RWPE2 (cell line): Measurements from ENCODE around the gene ALDH3B1.

ENCODE experiments used
- ATAC-seq: fragments of 200-7000 bp; cut with Tn5 transposase; 3 replicates; pipeline ENCODE4 v1.9.1; 2021; ENCODE audit warnings: low read depth
- DNase-seq: peaks from one replicate; pipeline ENCODE4 v3.0.0-alpha.2; 2020; ENCODE audit warnings: low spot score
- H3K27ac ChIP-seq: fragments of 450-650 bp; 2 replicates; pipeline ENCODE4 v1.5.1; 2017; ENCODE audit warnings: mild to moderate bottlenecking; ENCODE audit not compliant: poor library complexity, severe bottlenecking
- H3K27me3 ChIP-seq: fragments of 250-450 bp; sonication (Bioruptor Pico); 2 replicates; pipeline ENCODE4 v1.5.1; 2021; ENCODE audit warnings: mild to moderate bottlenecking, moderate library complexity; ENCODE audit not compliant: insufficient read depth, poor library complexity, severe bottlenecking
- H3K36me3 ChIP-seq: fragments of 250-450 bp; sonication (Bioruptor Pico); 2 replicates; pipeline ENCODE4 v1.5.1; 2020; ENCODE audit warnings: low read depth, mild to moderate bottlenecking, moderate library complexity
- H3K4me1 ChIP-seq: fragments of 250-450 bp; sonication (Bioruptor Pico); 2 replicates; pipeline ENCODE4 v1.5.1; 2021; ENCODE audit warnings: mild to moderate bottlenecking, moderate library complexity; ENCODE audit not compliant: insufficient read depth, poor library complexity, severe bottlenecking
- H3K4me3 ChIP-seq: fragments of 250-450 bp; sonication (Bioruptor Pico); 2 replicates; pipeline ENCODE4 v1.5.1; 2021; ENCODE audit warnings: mild to moderate bottlenecking, moderate library complexity; ENCODE audit not compliant: severe bottlenecking
- H3K9me3 ChIP-seq: fragments of 250-450 bp; sonication (Bioruptor Pico); 2 replicates; pipeline ENCODE4 v1.5.1; 2021; ENCODE audit warnings: mild to moderate bottlenecking, moderate library complexity; ENCODE audit not compliant: severe bottlenecking
- CTCF ChIP-seq: fragments of 450-650 bp; IDR thresholded peaks from one replicate; pipeline ENCODE4 v1.5.1; 2017; ENCODE audit warnings: mild to moderate bottlenecking, moderate library complexity; ENCODE audit not compliant: poor library complexity, severe bottlenecking

ALDH3B1 gene

DNA sequence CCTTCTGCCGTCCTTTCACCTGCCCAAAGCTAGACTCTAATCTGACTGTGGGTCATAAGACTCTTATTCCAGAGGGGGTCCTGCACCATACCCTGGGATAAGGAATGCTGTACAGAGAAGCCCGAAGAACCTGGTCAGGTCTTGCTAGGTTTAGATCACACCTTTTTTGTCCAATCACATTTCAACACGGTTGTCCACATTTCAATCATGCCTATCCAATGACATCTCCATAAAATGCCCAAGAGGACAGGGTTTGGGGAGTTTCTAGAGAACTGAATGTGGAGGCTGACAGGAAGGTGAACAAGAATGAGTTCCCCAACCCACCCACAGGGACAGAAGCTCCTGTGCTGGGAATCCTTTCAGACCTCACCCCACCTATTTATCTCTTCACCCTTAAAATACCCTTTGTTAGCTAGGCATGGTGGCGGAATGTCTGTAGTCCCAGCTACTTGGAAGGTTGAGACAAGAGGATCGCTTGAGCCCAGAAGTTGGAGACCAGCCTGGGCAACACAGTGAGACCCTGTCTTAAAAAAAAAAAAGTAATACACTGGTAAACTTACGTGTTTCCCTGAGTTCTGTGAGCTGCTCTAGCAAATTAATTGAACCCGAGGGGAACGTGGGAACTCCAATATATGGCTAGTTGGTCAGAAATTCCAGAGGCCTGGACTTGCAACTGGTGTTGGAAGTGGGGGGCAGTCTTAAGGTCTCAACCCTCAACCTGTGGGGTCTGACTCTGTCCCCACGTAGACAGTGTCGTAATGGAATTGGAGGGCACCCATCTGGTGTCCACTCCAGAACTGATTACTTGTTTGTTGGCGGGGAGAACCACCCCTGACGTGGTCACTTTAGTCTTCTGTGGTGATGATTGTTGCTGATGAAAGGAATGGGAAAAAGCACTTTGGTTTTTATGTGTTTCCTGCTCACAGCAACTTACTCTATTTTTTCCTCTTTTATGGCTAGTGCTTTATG, 46.5 kb downstream of the ALDH3B1 start:
- no peak overlapping the region for H3K27ac ChIP-seq
- H3K9me3 ChIP-seq = no peaks in the 10 kb centered on the region
- H3K4me3 ChIP-seq = no peak overlapping the region
- peaks cover 4% of the 10 kb centered on the region; the same call in 1 of the 2 replicates for H3K36me3 ChIP-seq
- no peaks in the 10 kb centered on the region for H3K27me3 ChIP-seq
- DNase-seq = no peak
- ATAC-seq = no peak
- no peak for TF ChIP-seq CTCF
- no peaks in the 10 kb centered on the region for H3K4me1 ChIP-seq

DNA sequence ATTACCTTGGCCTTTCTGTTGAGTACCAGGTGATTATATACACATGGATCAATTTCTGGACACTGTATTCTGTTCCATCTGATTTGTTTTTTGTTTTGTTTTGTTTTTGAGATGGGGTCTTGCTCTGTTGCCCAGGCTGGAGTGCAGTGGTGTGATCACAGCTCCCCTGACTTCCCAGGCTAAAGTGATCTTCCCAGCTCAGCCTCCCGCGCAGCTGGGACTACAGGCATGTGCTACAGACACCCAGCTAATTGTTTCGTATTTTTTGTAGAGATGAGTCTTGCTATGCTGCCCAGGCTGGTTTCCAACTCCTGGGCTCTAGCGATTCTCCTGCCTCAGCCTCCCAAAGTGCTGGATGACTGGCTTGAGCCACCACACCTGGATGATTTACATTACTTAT, 47.7 kb downstream of the ALDH3B1 start:
- H3K27me3 ChIP-seq = no peaks in the 10 kb centered on the region
- H3K4me3 ChIP-seq = no peak overlapping the region
- H3K4me1 ChIP-seq = no peaks in the 10 kb centered on the region
- H3K36me3 ChIP-seq = peaks cover 4% of the 10 kb centered on the region; the same call in 1 of the 2 replicates
- DNase-seq (no peak), ATAC-seq (no peak)
- no peak overlapping the region for H3K27ac ChIP-seq
- TF ChIP-seq CTCF = no peak
- H3K9me3 ChIP-seq = no peaks in the 10 kb centered on the region

GRCh38 chr11:68061508-68061907, 51.4 kb downstream of the ALDH3B1 start:
- TF ChIP-seq CTCF = no peak
- DNase-seq (no peak), ATAC-seq (no peak)
- Histone ChIP-seq H3K9me3 (no peaks in the 10 kb centered on the region), H3K4me1 (no peaks in the 10 kb centered on the region), H3K36me3 (peaks cover 7% of the 10 kb centered on the region; the same call in 1 of the 2 replicates), H3K27me3 (no peaks in the 10 kb centered on the region), H3K4me3 (no peak overlapping the region), H3K27ac (no peak overlapping the region)

DNA sequence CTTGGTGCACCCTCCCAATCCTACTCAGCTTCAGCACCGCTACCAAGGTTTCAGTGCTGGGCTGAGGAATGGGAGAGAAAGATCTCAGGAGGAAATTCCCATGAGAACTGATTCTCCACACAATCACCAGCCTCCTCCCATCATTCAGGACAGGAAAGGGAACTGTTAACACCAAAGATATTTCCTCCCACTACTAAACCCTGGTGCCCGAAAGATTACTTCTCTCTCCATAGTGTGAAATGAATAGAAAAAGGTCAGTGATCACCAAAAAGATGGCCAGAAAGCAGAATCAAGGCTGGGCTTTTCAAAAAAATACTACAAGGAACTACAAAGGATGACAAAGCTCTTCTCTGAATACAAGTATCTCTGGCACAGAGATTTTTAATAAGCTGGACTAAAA, 54.8 kb downstream of the ALDH3B1 start:
- no peaks in the 10 kb centered on the region for H3K9me3 ChIP-seq
- H3K4me1 ChIP-seq = no peaks in the 10 kb centered on the region
- no peak overlapping the region for H3K4me3 ChIP-seq
- no peaks in the 10 kb centered on the region for H3K27me3 ChIP-seq
- no peak for ATAC-seq
- no peak for TF ChIP-seq CTCF
- H3K36me3 ChIP-seq = peaks cover 7% of the 10 kb centered on the region; the same call in 1 of the 2 replicates
- DNase-seq = no peak
- no peak overlapping the region for H3K27ac ChIP-seq

DNA sequence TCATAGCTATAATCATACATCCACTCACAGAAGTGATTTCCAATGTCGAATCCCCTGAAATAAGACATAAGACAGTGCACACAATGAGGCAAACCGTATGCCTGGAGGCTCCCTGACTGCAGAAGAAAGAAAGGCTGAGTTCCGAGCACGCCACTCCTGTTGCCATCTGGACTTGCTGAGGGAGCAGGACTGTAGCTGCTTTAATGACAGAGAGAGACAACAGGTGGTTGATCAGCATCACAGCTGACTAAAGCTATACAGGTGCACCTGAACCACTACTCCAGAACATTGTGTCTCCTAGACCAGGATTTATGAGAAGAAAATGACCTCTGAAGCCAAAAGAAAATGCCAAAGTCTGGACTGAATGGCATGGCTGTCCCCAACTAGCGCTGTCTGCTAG, 55.7 kb downstream of the ALDH3B1 start:
- H3K36me3 ChIP-seq = peaks cover 7% of the 10 kb centered on the region
- DNase-seq = no peak

More for the DNA sequence above, 55.7 kb downstream of the ALDH3B1 start:
- no peak for ATAC-seq
- Histone ChIP-seq H3K27ac (no peak overlapping the region), H3K9me3 (no peaks in the 10 kb centered on the region), H3K4me1 (no peaks in the 10 kb centered on the region), H3K27me3 (no peaks in the 10 kb centered on the region), H3K4me3 (no peak overlapping the region)
- no peak for TF ChIP-seq CTCF
